Measurements from ENCODE around the gene ZNF629.
A peak's percentile ranks its signal among the peaks of the same experiment; 100 is the strongest.
"Not testable (repeated sequence)": the region's sequence is repeated elsewhere in the genome, so short reads cannot be mapped to it uniquely, and the experiment has no call there.

The ZNF629 gene

DNA sequence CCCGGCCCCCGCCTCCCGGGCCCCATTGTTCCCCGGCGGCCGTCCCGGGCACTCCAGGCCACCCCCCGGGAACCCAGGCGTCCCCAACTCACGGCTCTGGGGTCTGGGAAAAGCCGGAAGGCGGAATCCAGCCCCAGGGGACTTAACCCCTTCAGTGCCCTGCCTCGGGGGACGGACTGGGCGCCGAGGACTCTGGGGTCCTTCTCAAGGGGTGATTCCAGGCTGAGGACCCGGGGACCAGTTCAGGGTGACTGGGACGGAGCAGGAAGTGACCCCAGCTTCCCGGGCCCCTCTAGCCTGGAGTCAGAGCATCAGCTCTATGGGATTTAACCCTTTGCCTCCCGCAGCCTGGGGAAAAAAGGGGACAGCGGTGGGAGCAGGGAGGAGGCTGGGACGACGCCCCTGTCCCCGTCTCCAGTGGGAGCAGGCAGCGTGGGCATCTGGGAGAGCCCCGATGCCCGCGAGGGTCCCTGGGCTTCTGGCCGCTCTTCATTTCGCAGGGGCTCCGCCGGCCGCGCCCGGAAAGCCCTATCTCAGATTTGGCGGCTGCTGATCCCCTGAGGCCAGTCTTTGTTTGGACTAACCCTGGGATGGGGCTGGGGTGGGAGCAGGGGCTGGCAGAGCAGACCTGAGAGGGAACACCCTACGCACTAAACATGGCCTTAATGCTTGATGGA is at the start of gene ZNF629:
Gene ZNF629, minus strand, starts transcription at position 270 of the 677 bp plus-strand sequence. CDS start 2,723 bp downstream, outside the sequence.
- no peak for DNase-seq (ENCODE audit: low read depth)
- TF ChIP-seq, protein P1, sequence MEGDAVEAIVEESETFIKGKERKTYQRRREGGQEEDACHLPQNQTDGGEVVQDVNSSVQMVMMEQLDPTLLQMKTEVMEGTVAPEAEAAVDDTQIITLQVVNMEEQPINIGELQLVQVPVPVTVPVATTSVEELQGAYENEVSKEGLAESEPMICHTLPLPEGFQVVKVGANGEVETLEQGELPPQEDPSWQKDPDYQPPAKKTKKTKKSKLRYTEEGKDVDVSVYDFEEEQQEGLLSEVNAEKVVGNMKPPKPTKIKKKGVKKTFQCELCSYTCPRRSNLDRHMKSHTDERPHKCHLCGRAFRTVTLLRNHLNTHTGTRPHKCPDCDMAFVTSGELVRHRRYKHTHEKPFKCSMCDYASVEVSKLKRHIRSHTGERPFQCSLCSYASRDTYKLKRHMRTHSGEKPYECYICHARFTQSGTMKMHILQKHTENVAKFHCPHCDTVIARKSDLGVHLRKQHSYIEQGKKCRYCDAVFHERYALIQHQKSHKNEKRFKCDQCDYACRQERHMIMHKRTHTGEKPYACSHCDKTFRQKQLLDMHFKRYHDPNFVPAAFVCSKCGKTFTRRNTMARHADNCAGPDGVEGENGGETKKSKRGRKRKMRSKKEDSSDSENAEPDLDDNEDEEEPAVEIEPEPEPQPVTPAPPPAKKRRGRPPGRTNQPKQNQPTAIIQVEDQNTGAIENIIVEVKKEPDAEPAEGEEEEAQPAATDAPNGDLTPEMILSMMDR (IDR thresholded peaks at IDR 0.05; ENCODE audit: insufficient read depth, low read depth, low read length, missing control alignments), result no peak
- peak within 1 kb of the TSS; percentile 60 for H3K4me3 ChIP-seq (ENCODE audit: low read depth, low read length)

DNA sequence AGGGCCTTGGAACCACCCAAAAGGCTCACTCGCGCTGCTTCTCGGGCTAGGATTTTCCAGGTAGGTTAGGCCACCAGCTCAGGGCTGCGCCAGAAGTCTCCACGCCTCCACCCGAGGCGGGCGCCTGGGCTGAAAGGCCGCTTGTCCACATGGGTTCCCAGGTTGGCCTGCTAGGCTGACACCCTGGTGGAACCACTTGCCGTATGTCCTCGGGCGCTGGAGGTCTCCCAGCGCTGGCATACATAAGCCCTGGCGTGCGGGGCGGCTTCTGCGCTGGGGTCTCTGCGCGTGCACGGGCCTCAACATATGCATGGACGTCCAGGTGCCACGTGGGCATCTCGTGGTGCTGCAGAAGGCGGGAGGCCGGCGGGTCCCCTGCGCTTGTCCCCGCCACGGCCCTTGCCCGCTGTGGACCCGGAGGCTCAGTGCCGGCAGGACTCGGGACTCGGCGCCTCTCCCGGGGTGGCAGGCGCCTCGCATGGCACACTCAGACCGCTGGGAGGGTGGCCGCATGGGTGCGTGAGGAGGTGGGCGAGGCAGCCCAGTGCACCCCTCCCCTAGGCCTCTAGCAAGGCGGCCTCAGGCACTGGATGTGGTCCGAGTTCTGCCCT is 47.2 kb upstream of the ZNF629 start:
- H3K4me3 ChIP-seq (ENCODE audit: low read depth, low read length), result no peak overlapping the region
- TF ChIP-seq, protein P1 (IDR thresholded peaks at IDR 0.05; ENCODE audit: insufficient read depth, low read depth, low read length, missing control alignments), result no peak
- no peak for DNase-seq (ENCODE audit: low read depth)

DNA sequence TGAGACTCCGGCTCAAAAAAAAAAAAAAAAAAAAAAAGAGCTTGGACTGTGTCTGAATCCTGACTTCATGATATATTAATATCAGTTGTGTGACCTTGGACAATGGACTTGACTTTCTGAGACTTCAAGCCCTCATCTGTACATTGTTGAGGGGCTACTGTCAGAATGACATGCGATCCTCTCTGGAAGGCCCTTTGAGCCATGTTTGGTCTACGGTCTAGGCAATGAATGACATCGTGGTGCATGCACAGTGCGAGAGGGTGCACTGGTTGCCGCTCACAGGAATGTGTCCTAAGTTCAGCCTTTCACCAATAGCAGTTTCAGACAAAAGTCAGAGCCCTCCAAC is 43.0 kb upstream of the ZNF629 start:
- TF ChIP-seq, protein P1 (IDR thresholded peaks at IDR 0.05; ENCODE audit: insufficient read depth, low read depth, low read length, missing control alignments), result no peak
- H3K4me3 ChIP-seq (ENCODE audit: low read depth, low read length), result no peak overlapping the region
- DNase-seq (ENCODE audit: low read depth), result no peak

DNA sequence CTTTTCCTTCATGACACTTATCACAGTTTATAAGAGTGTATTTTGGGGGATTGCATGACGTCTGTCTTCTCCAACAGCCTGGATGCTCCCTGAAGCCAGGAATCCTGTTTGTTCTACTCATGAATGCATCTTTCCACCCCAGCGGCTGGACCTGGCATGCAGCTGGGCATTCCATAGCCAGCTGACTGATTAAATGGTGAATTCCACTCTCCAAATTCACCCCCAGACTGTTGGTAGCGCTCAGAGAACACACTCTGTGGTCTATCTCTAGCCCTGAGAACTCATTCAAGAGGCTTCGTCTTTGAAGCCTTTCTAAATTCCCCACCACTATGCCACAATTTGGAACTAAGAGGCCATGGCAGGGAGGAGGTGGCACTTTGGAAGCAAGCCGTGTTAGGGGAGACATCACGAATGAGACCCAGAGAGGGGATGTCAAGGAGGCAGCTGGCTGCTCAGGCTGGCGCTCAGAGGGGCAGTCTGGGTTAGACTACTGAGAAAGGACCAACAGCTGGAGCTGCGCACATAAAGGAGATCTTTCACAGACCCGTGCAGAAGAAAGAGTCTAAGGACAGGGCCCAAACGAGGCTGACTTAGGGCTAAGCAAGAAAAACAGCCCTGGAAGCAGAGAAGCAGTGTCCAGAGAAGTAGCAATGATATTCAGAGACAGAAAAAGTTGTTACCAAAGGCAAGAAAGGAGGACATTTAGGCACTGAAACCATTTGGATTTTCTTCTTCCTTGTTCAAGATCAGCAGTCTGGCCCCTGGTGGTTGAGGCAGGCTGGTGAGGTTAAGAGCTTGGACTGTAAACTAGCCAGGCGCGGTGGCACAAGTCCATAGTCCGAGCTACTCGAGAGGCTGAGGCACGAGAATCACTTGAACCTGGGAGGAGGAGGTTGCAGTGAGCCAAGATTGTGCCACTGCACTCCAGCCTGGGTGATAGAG is 42.4 kb upstream of the ZNF629 start:
- TF ChIP-seq, protein P1 (IDR thresholded peaks at IDR 0.05; ENCODE audit: insufficient read depth, low read depth, low read length, missing control alignments), result no peak
- H3K4me3 ChIP-seq (ENCODE audit: low read depth, low read length), result no peak overlapping the region
- no peak for DNase-seq (ENCODE audit: low read depth)

DNA sequence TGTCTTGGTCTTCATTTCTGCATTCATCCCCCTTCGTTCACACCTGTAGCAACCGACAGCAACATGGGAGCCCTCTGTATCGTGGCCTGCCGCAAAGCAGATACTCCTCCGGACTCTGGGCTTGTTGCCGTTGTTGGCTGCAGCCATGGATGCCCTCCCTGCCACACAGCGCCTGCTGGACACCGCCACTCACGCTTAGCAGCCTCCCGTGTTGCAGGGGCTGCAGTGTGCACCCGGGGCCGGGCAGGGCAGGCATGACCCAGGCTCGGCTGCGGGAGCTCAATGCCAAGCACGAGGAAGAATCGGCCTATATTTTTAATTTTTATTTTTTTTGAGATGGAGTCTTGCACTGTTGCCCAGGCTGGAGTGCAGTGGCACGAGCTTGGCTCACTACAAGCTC is 34.9 kb upstream of the ZNF629 start:
- no peak for DNase-seq (ENCODE audit: low read depth)
- no peak overlapping the region for H3K4me3 ChIP-seq (ENCODE audit: low read depth, low read length)
- TF ChIP-seq, protein P1 (IDR thresholded peaks at IDR 0.05; ENCODE audit: insufficient read depth, low read depth, low read length, missing control alignments), result no peak

DNA sequence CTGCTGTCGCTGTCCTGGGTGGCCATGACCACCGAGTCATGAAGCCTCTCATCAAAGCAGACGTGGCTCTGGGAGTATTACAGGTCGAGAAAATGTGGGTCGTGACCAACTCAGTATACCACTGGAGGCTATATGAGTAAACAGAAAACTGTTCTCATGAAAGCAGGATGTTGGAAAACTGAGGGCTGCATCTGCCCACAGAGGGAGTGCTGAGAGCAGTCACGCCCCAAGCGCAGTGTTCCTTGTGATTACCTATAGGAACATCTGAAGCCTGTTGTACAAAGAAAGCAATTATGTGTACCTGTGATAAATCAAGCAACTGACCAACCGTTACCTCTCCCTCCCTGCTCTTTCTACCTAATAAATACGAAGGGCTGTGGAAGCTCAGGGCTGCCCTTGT is 34.4 kb upstream of the ZNF629 start:
- not testable (repeated sequence) for H3K4me3 ChIP-seq (ENCODE audit: low read depth, low read length); DNase-seq (ENCODE audit: low read depth)

DNA sequence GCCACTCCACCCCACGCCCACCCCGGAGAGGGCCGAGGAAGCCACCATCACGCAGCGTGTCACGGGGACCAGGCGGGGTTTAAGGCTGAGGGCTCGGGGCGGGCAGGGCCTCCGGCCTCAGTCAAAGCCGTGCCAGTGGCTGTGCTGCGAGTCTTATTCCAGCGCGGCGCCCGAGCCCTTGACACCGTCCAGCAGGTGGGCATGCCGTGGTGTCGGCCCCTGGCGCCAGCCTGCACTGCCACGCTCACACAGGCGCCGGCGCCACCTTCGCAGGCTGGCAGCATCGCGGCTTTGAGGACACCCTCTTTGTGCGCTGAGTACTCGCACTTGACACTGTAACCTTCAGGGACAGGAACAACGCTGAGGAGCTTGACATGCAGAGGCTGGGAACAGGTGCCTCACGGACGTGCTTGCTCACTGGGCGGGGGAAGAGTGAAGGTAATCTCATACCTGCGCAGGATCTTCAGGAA is 34.0 kb upstream of the ZNF629 start:
- no peak overlapping the region for H3K4me3 ChIP-seq (ENCODE audit: low read depth, low read length)
- DNase-seq (ENCODE audit: low read depth), result no peak
- TF ChIP-seq, protein P1 (IDR thresholded peaks at IDR 0.05; ENCODE audit: insufficient read depth, low read depth, low read length, missing control alignments), result no peak
